ENCODE data around the gene SAMD4B.
"Not testable (repeated sequence)": the region's sequence is repeated elsewhere in the genome, so short reads cannot be mapped to it uniquely, and the experiment has no call there.

The SAMD4B gene, protein sequence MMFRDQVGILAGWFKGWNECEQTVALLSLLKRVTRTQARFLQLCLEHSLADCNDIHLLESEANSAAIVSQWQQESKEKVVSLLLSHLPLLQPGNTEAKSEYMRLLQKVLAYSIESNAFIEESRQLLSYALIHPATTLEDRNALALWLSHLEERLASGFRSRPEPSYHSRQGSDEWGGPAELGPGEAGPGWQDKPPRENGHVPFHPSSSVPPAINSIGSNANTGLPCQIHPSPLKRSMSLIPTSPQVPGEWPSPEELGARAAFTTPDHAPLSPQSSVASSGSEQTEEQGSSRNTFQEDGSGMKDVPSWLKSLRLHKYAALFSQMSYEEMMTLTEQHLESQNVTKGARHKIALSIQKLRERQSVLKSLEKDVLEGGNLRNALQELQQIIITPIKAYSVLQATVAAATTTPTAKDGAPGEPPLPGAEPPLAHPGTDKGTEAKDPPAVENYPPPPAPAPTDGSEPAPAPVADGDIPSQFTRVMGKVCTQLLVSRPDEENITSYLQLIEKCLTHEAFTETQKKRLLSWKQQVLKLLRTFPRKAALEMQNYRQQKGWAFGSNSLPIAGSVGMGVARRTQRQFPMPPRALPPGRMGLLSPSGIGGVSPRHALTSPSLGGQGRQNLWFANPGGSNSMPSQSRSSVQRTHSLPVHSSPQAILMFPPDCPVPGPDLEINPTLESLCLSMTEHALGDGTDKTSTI

DNA sequence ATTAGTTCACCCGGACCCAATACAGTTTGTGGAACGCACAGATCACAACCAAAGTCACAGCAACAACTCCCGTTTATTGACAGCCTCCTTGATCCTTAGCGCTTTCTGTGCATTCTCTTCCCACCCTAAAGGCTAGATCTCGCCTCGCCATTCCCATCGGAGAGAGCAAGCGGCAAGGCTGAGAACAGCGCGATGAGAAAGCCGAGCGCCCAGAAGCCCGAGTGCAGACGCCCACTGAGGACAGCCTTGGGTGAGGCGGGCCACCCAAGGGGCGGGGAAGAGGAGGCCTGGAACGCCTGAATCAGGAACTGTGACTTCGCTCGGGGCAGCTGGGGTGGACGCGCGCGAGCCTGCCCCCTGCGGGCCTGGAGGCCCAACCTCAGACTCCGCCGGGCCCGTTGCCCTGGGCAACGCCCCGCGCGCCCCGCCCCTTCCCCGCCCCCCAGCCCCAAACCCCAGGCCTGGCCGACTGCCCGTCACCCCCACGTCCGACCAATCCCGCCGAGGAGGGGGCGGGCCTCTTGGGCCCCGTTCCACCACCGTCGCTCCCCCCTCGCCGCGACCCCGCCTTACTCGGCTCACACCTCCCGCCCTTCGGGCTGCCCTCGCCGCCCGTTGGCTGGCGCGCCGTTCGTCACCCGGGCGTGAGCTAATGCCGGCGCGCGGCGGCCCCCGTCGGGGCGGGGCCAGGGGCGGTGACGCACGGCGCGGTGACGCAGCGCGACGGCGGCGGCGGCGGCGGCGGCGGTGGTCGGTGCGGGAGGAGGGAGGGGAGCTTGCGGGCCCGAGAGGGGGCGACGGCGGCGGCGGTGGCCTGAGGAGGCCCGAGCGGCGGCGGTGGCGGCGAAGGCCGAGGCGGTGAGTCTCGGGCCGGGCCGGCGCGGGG is at the start of gene SAMD4B:
Gene SAMD4B, plus strand, starts transcription at position 703 of the 886 bp plus-strand sequence. CDS start 14,473 bp downstream, outside the sequence.
- DNase-seq: peak; percentile 99

DNA sequence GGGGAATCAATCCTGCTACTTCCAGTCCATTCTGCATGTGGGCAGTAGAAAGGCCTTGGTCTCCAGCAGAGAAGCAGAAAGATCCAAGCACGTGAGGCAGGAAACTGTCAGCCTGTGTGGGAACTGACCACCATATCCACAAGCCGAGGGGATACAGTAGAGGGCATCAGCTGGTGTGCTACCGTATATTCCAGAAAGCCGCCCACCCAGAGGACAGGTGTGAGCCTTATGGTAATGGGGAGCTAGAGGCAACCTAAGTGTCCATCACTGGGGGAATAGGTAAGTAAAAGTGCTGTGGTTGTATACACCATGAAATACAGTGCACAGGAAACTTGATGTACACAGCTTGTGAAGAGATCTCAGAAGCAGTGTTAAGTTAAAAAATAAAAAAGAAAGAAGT is 48.8 kb upstream of the SAMD4B start:
- DNase-seq: no peak

DNA sequence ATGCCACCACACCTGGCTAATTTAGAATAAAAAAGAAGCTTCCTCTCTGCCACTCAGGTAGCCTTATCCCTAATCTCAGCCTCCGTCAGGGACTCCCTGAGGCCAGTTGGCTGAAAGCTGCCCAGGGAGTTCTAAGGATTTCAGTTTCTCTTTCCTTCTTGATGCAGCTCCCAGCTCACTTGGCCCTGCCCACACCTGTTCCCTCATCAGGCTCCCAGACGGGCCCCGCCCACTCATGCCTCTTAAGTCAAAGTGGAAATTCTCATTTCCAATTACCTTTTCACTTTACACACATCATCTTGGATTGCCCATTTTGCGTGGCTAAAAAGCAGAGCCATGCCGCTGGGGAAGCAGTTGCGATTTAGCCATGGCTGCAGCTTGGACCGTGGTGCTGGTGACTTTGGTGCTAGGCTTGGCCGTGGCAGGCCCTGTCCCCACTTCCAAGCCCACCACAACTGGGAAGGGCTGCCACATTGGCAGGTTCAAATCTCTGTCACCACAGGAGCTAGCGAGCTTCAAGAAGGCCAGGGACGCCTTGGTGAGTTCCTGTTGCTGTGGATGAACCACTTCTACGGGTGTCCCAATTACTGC is 46.1 kb upstream of the SAMD4B start, which contains the start of gene IFNL1:
Gene IFNL1, plus strand, starts transcription at position 353 of the 591 bp plus-strand sequence. Its CDS starts 15 bp downstream, at position 368.
- no peak for DNase-seq

DNA sequence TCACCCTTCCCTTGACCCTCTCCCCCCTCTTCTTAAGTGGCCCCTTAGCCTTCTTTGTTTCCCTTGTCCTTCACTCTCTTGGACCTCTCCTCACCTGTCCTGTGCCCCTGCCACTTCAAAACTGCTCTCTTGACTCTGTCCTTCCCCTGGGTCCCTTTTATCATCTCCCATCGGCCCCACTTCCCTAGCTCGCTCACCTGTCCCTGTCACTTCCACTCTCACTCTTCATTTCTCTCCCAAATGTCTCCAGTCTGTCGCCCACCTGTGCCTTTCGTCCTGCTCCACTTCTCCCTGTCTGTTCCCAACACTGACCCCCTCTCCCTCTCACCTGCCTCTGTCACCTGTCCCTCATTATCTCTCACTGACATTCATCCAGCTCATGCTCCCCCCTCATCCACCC is 45.3 kb upstream of the SAMD4B start:
- no peak for DNase-seq

DNA sequence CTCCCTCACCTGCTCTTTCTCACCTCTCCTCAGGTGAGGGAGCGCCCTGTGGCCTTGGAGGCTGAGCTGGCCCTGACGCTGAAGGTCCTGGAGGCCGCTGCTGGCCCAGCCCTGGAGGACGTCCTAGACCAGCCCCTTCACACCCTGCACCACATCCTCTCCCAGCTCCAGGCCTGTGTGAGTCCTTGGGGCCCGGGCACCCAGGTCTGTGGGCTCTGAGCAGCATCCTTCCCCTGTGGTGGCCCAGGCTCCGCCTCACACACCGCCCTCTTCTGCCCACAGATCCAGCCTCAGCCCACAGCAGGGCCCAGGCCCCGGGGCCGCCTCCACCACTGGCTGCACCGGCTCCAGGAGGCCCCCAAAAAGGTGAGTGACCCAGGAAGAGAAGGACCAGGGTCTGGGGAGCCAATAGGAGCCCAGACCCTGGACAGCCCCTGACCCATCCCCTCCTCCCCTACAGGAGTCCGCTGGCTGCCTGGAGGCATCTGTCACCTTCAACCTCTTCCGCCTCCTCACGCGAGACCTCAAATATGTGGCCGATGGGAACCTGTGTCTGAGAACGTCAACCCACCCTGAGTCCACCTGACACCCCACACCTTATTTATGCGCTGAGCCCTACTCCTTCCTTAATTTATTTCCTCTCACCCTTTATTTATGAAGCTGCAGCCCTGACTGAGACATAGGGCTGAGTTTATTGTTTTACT is 44.1 kb upstream of the SAMD4B start:
- no peak for DNase-seq

DNA sequence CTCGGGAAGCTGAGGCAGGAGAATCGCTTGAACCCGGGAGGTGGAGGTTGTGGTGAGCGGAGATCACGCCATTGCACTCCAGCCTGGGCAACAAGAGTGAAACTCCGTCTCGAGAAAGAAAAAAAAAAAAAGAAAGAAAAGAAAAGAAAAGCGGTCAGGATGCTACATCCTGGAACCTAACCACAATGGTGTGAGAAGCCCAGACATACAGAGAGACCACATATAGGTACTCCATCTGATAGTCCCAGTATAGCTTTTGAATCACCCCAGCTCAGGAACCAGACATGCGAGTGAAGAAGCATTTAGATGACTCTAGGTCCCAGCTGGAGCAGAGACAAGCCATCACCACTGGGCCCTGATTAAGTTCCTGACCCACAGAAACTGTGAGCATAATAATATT is 42.8 kb upstream of the SAMD4B start:
- no peak for DNase-seq

DNA sequence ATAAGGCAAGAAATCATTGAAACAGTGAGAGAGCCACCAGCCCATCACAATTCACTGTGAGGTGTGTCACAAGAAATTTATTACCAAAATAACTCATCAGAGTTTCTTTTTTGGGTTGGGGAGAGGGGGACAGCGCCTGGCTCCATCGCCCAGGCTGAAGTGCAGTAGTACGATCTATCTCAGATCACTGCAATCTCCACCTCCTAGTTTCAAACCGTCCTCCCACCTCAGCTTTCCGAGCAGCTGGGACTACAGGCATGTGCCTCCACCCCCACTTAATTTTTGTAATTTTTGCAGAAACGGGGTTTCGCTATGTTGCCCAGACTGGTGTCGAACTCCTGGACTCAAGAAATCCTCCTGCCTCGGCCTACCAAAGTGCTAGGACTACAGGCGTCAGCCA is 42.4 kb upstream of the SAMD4B start:
- no peak for DNase-seq

DNA sequence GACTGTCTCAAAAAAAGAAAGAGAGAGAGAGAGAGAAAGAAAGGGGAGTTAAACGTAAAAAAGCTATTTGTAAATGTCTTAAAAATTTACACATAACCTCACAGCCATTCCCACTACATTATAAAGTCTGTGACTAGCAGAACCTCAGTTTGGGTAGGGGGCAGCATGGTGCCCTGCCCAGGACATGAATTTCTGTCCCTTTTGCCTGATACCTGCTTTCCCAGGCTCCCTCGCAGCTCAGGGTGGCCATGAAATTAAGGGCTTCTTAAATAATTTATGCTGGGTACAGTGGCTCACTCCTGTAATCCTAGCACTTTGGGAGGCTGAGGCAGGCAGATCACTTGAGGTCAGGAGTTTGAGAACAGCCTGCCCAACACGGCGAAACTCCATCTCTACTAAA is 41.2 kb upstream of the SAMD4B start:
- no peak for DNase-seq

DNA sequence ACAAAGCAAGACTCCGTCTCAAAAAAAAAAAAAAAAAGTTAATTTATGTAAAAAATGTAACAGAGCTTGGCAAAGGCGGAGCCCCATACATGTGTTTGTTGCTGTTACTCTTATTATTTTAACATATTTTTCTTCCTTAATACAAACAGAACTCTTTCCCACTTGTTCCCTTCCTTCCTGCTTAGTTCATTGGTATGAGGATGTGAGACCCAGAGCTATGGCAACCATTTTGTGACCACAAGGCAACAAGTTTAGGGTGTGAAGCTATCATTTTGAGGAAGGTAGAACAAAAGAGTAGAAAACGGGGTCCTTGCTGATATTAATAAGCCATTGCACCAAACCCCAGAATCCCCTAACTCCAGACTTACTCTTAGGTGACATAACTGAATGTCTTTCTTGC is 40.7 kb upstream of the SAMD4B start:
- no peak for DNase-seq

DNA sequence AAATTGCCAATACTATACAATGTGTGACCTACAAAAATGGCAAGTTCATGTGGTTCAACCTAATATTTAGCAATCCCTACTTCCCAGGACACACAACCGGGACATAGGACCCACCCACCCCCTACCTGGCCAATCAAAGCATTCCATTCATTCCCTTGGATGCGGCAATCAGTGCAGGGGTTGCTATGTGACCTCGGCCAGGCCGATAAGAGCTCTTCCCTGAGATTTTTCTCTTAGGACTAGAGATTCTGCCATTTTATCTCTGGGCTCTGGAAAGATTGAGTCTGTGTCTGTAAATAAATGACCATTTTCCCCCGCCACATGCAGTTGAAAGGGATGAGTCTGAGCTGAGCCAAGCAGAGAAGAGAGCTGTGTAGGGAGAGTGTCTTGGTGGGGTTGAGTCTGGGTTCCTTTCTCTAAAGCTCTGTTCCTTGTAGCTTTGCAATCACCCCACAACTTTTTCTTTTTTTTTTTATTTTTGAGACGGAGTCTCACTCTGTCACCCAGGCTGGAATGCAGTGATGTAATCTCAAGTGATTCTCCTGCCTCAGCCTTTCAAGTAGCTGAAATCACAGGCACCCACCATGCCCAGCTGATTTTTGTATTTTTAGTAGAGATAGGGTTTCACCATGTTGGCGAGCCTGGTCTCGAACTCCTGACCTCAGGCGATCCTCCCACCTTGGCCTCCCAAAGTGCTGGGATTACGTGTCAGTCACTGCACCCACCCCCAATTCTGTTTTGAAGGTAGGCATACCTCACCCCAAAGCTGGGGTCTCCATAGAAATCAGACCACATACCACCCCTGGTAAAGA is 38.6 kb upstream of the SAMD4B start:
- DNase-seq: no peak

DNA sequence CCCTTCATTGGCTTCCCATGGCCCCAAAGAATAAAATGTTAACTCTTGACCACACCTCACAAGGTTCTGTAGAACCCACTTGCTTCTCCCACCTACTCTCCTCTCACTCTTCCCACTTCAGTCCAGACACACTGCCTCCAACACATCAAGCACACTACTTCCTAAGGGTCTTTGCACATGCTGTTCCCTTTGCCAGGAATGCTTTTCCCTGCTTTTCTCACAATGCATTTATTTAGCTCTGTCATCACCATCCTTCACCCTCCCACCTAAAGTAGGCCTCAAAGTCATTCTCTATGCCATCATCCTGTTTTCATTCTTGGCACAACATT is 38.1 kb upstream of the SAMD4B start:
- no peak for DNase-seq

DNA sequence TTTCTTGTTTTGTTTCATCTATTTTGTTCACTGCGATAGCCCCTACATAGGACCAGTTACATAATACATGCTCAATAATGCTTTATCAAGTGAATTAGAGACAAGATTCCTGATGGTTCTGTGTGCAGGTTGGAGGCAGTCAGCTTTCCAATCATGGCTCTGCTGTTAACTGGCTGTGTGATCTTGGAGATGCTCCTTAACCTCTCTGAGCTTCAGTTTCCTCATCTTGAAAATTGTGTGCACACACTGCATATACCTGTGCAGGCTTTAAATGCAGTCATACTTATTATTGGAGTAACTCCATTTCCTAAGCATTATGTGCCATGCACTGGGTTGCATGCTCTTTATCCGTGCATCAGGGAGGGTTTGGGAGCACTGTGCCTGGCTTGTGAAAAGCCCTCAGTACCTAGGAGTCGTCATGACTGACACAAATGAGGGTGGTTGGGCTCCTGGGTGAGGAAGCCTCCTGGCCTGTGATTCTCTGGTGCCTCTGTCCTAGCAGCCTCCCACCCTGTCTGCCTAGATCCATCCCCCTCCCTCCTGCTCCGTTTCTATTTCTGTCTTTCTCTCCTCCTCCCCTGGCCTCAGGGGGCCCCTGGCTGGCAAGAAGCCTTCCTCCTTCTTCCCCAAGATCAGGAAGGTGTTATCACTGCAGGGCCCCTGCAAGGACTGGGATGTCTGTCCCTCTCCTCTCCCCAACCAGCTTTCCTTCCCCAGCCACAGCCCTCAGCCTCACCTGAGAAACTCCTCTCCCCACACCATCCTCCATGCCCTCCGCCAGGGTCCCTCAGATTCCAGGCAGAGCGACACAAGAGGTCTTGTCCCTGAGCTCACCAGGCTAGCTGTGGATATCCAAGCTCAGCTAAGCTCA is 37.3 kb upstream of the SAMD4B start:
- DNase-seq: no peak

DNA sequence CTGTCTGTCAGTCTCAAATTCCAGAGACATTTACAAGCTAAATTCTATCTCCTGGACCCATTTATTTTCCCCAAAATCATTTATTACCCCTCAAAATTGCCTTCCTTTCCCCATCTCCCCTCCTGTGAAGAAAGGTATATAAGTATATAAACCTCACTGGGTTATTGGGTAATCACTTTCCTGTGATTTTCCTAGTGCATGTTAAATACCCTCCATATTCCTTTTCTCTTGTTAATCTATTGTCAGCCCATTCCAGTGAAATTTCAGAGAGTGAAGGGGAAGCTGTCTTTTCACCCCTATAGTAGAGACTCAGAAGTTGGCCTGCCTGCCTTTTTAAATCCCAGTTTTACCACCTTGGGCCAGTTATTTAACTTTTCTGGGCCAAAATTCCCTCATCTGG is 36.1 kb upstream of the SAMD4B start:
- DNase-seq: no peak

DNA sequence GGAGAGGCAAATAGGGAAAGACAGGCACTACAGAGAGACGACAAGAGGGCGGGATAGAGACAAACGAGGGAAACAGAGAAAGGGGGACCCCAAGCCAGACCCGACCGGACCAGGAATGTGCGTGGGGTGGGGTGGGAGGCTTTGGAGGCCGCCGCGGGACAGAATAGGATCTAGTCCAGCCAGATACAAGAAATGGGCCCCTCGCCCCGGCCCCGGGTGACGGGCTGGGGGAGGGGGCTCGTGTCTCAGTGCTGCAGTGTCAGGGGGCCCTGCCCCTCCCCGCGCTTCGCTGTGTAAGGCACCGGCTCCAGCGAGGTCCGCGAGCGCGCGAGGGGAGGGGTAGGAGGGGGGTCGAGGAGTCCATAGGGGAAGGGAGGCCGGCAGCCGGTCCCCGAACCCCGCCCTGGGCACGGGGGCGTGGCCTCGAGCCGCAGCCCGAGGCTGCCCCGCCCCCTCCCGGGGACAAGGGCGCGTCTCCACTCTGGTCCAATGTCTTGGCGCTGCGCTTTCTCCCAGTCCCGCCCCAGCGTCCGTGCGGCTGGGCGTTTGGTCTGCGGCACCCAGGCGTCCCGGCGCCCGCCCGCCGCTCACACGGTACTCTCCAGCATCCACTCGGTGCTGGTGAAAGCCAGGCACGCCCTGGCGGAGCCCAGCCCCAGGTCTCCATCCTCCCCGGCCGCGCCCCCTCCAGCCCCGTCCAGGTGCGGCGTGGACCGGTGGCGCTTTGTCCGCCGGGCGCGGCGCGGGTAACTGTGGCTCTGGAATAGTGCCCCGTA is 35.0 kb upstream of the SAMD4B start:
- DNase-seq: peak; percentile 68

DNA sequence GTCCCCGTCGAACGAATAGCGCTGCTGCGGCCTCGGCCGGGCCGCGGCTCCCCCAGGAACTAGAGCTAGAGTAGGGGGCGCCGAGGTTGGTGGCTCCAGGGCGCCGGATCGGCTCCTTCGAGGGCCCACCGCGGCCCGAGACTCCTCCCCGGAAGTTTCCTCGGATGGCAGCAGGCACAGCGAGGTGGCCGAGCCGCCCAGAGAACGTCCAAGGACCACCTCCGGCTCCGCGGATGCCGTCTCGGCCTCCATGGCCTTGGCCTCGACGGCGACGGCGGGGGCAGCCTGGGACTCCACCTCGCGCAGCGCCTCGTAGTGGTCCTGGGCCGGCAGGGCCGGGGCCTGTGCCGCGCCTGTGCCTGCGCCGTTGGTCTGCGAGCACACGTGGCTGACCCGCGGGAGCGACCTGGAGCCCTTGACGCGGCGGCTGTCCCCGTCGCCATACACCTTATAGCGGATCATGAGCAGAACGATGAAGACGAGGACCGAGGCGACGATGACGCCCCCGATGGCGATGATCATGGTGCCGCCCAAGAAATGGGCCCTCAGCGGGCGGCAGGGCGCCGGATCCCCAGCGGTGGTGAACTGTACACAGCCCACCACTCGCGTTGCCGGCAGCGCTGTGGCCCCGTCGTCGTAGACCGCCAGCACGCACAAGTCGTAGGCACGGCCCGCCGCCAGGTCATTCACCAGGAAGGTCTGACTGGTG is 34.2 kb upstream of the SAMD4B start:
- peak; percentile 40 for DNase-seq

DNA sequence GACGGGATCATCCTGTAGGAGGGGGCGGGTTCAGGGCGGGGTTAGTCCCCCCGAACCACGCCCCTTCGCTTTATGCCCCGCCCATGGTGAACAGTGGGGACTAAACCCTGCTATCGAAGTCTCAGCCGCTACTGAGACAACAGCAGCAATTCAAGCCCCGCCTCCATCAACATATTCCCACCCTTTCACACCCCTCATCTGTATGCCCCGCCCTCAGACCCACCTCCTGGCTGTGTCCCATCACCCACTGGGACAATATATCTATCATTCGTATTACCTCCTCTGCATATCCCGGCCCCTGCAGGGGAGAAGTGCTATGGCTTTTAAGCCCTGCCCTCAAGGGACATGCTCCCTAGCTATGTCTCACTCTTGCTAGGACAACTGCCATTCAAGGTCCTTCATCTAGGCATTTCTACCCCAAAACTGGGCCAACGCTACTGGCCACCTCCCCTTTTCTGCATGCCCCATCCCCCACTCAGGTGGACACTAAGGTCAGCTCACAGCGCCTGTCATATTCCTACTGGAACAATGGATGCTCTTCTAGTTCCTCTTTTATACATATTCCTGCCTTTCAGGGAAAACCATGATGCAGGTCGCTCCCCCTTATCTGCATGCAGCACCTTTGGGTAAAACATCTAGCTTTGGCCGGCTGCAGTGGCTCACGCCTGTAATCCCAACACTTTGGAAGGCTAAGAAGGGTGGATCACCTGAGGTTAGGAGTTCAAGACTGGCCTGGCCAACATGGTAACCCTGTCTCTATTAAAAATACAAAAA is 33.5 kb upstream of the SAMD4B start:
- peak; percentile 58 for DNase-seq

DNA sequence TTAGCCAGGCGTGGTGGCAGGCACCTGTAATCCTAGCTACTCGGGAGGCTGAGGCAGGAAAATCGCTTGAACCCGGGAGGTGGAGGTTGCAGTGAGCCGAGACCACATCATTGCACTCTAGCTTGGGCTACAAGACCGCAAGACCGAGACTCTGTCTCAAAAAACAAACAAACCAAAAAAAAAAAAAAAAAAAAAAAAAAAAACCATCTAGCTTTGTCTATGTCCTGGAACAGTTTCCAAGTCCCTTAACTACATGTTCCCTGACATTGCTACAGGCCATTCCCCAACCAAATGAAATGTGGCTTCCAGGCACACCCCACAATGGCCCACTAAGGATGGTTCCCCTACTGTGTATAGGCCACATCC is 32.9 kb upstream of the SAMD4B start:
- DNase-seq: not testable (repeated sequence)

Data from eye (tissue), 1 donor.